Ammon's horn (tissue), 1 donor: ENCODE data around the gene COLEC12.

Experiments used
- DNase-seq: peaks from one replicate; pipeline ENCODE4 v3.0.0-alpha.2; 2016; ENCODE audit warnings: low spot score

COLEC12 gene

DNA sequence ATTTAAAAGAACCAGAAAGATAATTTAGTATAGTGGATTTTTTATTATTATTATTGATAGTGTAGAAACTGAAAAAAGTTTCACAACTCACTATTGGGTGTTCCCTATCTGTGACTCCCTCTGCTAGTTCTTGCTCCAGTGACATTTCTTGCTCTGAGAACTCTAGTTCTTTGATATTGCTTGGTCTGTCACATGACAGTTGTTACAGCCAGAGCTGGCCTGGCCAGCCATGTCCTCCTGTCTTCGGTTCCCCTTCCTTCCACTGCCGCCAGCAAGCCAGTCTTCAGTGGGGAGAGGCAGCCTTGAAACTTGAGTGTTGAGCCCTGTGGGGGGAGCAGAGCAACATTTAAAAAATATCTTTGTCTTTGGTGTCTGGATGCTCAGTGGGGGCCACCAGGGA lies 225.0 kb downstream of the COLEC12 start:
- DNase-seq: peak; percentile 59

DNA sequence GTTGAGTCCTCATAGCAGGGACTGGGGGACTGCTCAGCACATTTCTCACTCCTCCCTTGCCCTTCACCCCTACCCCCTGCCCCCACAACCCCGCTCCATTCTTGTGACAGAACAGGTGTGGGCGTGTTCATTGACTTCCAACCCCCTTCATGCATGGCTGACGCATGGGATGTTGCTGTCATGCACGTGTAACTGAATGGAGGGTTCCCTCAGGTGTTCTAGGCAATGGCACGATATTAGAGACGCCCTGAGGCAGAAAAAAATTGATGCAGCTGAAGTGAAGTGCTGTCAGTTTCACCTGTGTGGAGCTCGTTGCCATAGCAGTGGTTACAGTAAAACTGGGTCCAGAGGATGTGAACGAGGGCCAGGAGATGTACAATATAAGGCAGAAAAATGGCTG lies 226.2 kb downstream of the COLEC12 start:
- DNase-seq: no peak

DNA sequence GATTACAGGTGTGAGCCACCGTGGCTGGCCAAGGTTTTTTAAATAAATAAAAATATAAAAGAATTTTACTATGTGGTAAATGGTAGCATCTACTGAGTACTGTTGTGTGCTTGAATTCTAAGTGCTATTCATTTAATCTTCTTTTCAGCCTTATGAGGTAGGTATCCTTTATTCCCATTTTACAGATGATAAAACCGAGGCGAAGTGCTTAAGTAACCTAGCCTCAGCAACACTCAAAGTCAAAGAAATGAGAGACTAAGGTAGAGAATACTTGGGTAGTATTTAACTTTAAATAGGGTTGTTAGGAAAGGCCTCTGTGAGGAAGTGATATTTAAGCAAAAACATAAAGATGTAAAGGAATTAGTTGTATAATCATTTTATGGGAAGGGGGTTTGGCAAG lies 227.0 kb downstream of the COLEC12 start:
- no peak for DNase-seq

DNA sequence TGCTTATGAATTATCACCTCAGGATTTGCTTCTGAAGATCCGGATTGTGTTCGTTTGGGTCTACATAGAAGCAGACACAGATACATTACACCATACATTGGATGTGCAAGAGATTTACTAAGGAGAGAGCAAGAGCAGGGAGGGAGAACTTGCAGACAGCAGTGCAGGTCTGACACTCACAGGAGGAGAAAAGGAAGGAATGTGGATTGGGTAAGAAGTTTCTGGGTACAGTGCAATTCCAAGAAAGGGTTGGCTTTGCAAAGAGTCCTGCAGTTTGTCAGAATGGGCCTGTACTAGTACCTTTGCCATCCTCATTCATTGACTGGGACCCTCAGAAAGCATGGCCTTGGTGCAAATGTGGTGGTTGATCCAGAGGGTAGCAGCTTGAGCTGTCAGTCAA lies 227.9 kb downstream of the COLEC12 start:
- DNase-seq: no peak

DNA sequence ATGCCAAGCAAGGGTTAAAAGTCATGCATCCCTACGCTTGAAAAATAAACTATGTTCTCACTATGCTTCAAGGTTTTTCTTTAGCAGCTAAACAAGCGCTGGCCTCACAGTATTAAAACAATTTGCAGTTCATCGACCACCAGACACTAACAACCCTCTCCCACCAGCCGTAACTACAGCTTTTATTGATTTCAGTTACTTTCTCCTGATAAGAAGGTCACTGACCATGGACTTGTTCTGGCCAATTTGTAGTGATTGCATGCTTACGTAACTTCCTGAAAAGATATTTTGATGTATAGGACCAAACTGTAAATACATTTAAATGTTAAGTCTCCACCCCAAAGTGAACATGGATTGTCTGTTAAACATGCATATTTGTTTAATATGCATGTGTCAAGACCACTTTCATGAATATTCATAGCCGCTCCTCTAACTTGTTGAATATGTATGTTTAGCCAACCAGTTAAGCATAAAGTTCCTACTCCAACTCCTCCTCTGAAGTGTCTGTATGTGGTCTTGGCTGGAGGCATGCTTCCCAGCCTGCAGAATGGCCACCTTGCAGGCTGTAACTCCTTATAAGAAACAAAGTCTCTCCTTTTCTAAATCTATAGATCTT lies 230.9 kb downstream of the COLEC12 start:
- DNase-seq: no peak

DNA sequence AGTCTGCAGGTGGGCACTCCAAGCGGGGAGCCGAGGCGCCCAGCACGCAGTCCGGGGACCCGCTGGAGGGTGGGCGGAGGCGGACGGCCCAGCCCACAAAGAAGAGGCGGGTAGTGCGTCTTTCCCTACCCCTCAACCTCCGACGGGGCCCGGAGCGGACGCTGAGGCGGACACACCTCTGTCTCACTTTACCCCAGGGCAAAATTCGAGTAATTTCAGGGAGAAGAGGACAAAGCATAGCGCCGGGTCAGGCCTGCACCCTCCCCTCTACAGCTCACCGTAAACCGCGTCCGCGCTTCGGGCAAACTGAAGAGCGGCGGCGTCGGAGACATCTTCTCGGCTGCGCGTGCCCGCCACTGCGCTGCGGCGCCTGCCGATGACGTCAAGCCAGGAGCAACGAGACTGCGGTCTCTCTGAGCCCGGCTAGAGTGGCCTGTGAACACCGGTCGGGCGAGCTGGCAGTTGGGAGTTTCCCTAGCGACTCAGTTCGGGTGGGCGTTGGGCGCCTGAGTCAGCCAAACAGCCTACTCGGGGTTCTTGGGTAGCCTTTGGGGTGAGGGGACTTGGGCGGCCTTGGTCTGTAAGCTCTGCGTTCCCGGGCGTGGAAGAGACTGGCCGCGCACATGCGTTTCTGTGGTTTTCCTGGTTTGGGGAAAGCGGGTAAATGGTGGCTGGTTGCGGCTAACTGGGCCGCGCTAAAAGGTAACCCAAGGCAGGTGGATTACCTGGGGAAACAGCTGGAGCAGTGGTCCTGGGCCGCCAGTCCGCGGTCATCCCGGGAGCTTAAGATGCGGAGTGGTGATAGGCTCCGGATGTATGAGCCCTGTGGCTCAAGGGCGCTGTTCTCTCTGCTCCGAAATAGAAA lies 232.6 kb downstream of the COLEC12 start, which contains the start of gene THOC1:
Gene THOC1 (minus strand): TSS at position 360 of the 865 bp plus-strand sequence. CDS start 28 bp downstream, at position 332.
- DNase-seq: peak; percentile 94

DNA sequence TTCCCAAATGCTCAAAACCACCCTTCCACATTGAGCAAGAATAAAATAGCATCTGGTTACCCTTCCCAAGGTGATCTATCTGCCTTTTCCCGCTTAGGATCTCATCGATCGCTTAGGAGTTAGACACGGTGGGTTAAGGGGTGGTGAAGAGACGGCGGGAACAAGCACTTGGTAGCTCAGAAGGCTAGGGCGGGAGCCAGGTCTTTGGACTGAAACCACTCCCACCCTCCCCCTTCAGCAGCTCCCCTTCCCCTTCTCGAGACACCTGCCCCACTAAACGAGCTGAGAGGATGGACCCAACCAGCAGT lies 233.2 kb downstream of the COLEC12 start:
- no peak for DNase-seq
